Cardiac fibroblast (primary cell): ENCODE data around the gene RBBP8NL.

Source experiments
- DNase-seq, 2 donors: peaks; one replicate each; pipeline versions ENCODE4 v3.0.0 to v3.0.0-alpha.2; 2010; ENCODE audit warnings: low read depth in 2 of 2
- H3K4me3 ChIP-seq, 2 donors: replicated peaks in 1 of 2; 1 replicate in 1 of 2; 2 replicates in 1 of 2; pipeline ENCODE4 v1.5.1; 2011; ENCODE audit warnings: low read depth in 2 of 2, low read length in 2 of 2, mild to moderate bottlenecking in 2 of 2, moderate library complexity in 1 of 2
- TF ChIP-seq, protein P1 (sequence below): IDR thresholded peaks from one replicate; pipeline ENCODE4 v1.5.1; 2011; ENCODE audit warnings: low read depth, mild to moderate bottlenecking, low read length, inconsistent platforms

Gene RBBP8NL

DNA sequence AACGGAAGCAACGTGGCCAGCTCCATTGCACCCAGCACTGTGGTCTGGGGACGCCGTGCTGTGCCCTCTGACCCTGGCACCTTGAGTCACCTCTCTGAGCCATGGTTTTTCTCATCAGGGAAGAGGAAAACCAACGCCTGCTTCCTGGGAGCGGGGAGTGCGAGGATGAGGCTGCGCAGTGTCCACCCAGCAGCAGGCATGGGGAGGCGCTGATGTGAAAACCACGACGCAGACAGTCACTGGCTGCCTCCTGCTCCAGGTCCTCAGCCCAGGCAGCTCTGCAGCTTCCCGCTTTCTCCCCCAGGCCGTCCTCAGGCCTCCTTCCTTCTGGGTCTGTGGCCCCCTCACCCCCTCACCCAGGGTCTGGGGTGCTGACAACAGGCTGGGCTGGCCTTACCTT is 34.5 kb upstream of the RBBP8NL start:
- no peak for DNase-seq
- TF ChIP-seq, protein P1, sequence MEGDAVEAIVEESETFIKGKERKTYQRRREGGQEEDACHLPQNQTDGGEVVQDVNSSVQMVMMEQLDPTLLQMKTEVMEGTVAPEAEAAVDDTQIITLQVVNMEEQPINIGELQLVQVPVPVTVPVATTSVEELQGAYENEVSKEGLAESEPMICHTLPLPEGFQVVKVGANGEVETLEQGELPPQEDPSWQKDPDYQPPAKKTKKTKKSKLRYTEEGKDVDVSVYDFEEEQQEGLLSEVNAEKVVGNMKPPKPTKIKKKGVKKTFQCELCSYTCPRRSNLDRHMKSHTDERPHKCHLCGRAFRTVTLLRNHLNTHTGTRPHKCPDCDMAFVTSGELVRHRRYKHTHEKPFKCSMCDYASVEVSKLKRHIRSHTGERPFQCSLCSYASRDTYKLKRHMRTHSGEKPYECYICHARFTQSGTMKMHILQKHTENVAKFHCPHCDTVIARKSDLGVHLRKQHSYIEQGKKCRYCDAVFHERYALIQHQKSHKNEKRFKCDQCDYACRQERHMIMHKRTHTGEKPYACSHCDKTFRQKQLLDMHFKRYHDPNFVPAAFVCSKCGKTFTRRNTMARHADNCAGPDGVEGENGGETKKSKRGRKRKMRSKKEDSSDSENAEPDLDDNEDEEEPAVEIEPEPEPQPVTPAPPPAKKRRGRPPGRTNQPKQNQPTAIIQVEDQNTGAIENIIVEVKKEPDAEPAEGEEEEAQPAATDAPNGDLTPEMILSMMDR = no peak

DNA sequence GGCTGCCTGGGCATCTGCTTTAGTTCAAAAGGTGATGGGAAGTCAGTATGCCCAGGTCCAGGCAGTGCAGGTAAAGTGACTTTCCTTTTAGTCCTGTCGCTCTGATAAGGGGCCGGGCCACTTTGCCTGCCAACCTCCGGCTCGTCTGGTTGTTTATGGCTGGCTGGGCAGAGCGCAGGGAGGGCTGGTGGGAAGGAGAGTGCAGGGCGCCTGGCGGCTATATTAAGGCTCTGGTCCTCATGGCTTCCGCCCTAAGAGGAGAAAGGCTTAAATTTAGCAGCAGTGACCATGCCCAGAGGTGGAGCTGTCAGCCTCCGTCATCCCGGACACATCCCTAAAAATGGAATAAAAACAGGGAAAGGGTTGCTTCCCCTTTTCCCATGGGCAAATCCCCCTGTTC is 33.8 kb upstream of the RBBP8NL start:
- H3K4me3 ChIP-seq = no peak overlapping the region
- TF ChIP-seq, protein P1 = no peak
- DNase-seq = no peak

More for the DNA sequence above, 34.5 kb upstream of the RBBP8NL start:
- H3K4me3 ChIP-seq = no peak overlapping the region

DNA sequence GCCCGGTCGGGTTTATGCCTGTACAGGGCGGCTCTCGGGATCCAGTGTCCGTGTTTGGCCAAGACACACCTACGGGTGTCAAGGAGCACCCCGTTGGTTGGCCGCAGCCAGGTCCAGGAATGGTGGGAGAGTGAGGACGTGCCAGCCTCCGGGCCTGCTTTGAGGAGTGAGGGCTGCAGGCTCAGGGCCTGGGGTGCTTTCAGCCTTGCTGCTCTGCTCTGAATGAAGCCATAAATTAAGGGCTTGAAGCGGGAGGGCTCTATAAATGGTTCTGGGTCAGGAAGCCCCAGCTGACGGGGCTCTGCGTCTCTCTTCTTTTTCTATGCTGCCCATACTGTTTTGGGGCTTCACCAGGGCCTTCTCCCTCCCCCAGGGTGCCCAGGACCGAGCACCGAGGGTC is 33.3 kb upstream of the RBBP8NL start:
- DNase-seq = no peak
- TF ChIP-seq, protein P1 = no peak
- no peak overlapping the region for H3K4me3 ChIP-seq

DNA sequence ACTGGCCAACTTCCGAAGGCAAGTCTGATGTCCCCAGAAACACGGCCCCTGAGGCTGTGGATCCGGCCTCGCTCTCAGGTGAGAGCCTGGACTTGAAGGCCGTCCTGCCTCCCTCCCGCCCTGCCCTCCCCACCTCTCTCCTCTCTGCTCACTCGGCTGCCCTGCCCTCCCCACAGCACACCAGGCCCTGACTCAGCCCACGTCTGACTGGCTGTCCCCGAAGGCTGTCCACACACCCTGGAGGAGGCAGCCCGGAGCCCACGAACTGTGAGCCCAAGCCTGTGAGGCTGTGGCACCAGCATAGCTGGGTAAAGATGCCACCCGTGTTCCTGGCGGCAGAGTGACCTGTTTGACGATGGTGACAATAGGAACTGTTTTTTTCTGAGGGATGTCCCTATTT is 32.1 kb upstream of the RBBP8NL start:
- no peak for DNase-seq
- H3K4me3 ChIP-seq = no peak overlapping the region
- TF ChIP-seq, protein P1 = no peak

DNA sequence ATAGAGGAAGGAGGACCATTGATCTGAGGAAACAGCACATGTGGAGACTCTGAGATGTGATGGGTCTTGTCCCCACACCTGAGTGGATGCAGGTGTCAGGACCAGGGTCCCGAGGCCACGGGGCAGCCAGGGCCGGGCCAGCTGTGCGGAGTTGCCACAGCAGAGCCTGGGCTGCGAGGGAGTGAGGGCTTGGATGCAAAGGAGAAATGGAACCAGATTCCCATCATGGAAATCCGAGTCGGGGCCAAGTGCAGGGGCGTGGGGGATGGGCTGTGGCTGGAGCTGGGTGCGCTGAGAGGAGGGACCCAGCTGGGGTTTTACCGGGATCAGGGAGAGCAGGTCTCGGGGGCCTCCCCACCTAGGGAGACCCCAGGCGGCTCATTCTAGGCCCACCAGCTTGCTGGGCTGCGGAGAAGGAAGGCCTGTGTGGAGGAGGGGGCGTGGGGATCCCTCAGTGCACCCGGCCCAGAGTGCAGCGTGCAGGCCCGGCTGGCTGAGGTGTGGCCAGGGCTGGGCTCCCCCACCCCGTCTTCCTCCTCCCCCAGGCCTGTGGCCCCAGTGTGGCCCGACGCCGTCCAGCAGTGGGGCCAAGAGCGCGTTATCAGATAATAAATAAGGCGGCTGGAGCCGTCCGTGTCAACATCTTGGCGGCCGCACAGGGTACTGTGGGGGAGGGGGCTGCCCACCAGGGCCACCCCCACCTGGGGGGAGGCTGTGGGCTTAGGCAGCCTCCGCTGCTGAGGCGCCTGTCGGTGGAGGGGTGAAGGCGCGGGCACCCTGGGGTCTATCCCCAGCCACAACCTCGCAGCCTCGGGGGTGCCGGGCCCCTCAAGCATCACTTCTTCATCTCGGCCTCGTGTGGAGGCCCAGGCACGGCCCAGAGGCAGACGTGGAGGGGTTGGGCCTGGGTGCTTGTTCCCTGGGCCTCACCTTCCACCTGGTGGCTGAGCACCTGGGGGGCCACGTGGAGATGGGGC is 31.2 kb upstream of the RBBP8NL start:
- no peak for DNase-seq
- TF ChIP-seq, protein P1 = no peak
- H3K4me3 ChIP-seq = no peak overlapping the region

DNA sequence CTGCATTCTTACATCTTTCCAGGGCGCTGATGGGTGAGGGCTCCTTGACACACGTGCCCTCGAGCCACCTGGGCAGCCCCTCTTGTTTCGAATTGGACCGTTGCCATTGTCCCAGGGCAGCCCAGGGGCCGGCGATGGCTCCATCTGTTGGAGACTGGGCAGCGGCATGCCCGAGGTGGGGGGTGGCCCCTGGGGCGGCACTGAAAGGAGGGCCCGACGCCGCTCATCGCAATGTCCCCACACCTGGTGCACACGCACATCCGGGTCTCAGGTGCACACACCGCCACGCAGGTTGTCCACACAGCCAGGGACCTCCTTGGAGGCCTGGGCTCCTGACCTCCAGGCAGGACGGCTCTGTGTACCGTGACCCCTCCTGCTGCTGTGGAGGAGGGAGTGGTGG is 30.5 kb upstream of the RBBP8NL start:
- no peak overlapping the region for H3K4me3 ChIP-seq
- TF ChIP-seq, protein P1 = no peak
- no peak for DNase-seq

DNA sequence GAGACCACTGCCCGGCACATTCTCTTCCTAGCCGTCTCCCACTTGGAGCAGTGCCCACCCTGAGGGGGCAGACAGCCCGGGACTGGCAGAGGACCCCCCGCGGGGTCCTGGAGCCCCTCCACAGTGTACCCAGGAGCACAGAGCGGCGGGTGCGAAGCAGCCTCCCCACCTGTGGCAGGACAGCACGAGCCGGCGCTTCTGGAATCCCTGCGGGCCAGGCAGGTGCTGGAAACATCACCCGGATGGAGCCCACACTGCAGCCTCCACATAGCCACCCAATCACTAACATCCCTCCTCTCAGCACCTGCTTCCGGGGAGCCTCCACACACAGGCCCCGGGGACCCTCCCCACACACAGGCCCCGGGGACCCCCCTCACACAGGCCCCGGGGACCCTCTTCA is 29.8 kb upstream of the RBBP8NL start:
- H3K4me3 ChIP-seq = no peak overlapping the region
- DNase-seq = no peak
- TF ChIP-seq, protein P1 = no peak
